Measurements from ENCODE around the gene STK17A. TPM values are rescaled to one million over a fixed set of nuclear protein-coding genes. Genes with fewer than 3 reads are reported as not detected.

The STK17A gene
- total RNA-seq, 1 experiment from 2014 or later, result 21.3 TPM

GRCh38 chr7:43553999-43554398 is 28.9 kb upstream of the STK17A start:
- no peak for DNase-seq (ENCODE audit: low read depth, low spot score)
- TF ChIP-seq POLR2AphosphoS5 (IDR thresholded peaks at IDR 0.05; ENCODE audit: low read depth, low read length) (no peak), TCF7L2 (IDR thresholded peaks at IDR 0.05; ENCODE audit: low read depth, low read length) (no peak), CTCF (IDR thresholded peaks at IDR 0.05) (no peak), REST (IDR thresholded peaks at IDR 0.05; ENCODE audit: insufficient read depth in 1 of 2, low read depth in 2 of 2, low read length in 1 of 2) (no peak), SIN3A (IDR thresholded peaks at IDR 0.05; ENCODE audit: borderline replicate concordance, insufficient read depth, low read depth, low read length) (no peak)
- ATAC-seq, result no peak
- no peaks in the 10 kb centered on the region for H3K4me1 ChIP-seq (ENCODE audit: control insufficient read depth, insufficient read depth, low read length)
- CTCF ChIA-PET, result no interaction called here
- no peaks in the 10 kb centered on the region for H3K9me3 ChIP-seq (ENCODE audit: control insufficient read depth, insufficient read depth, low read depth, low read length)
- in situ Hi-C loops (cut with HindIII; ENCODE audit: low pct_unique_long_range_greater_than_20kb, low sequenced_read_pairs), result no loop called here
- H3K36me3 ChIP-seq (ENCODE audit: control insufficient read depth, insufficient read depth, low read length), result no peaks in the 10 kb centered on the region
- no peak overlapping the region for H3K27ac ChIP-seq (ENCODE audit: low read length)
- H3K27me3 ChIP-seq (ENCODE audit: control insufficient read depth, insufficient read depth, low read length), result peaks cover 24% of the 10 kb centered on the region
- BruUV-seq (replicated peaks), result no TSS peak
- no peak overlapping the region for H3K4me3 ChIP-seq (ENCODE audit: low read depth in 2 of 2, low read length in 2 of 2)
- POLR2A ChIA-PET, result no interaction called here
- intact Hi-C loops (cut with micrococcal nuclease; ENCODE audit: unreplicated experiment), result no loop called here

- TF ChIP-seq CTCF (IDR thresholded peaks at IDR 0.05), result no peak
- TF ChIP-seq TCF7L2 (IDR thresholded peaks at IDR 0.05; ENCODE audit: low read depth, low read length), result no peak
- no peak for TF ChIP-seq REST (IDR thresholded peaks at IDR 0.05; ENCODE audit: insufficient read depth in 1 of 2, low read depth in 2 of 2, low read length in 1 of 2)
- no peak for TF ChIP-seq SIN3A (IDR thresholded peaks at IDR 0.05; ENCODE audit: borderline replicate concordance, insufficient read depth, low read depth, low read length)
- no peak for TF ChIP-seq POLR2AphosphoS5 (IDR thresholded peaks at IDR 0.05; ENCODE audit: low read depth, low read length)
- H3K4me1 ChIP-seq (ENCODE audit: control insufficient read depth, insufficient read depth, low read length), result no peaks in the 10 kb centered on the region
- CTCF ChIA-PET, result no interaction called here
- in situ Hi-C loops (cut with HindIII; ENCODE audit: low pct_unique_long_range_greater_than_20kb, low sequenced_read_pairs), result no loop called here
- POLR2A ChIA-PET, result no interaction called here
- H3K27ac ChIP-seq (ENCODE audit: low read length), result no peak overlapping the region
- ATAC-seq (no peak), DNase-seq (ENCODE audit: low read depth, low spot score) (no peak)
- no peaks in the 10 kb centered on the region for H3K9me3 ChIP-seq (ENCODE audit: control insufficient read depth, insufficient read depth, low read depth, low read length)
- BruUV-seq (replicated peaks), result no TSS peak
- no peaks in the 10 kb centered on the region for H3K36me3 ChIP-seq (ENCODE audit: control insufficient read depth, insufficient read depth, low read length)
- peaks cover 27% of the 10 kb centered on the region for H3K27me3 ChIP-seq (ENCODE audit: control insufficient read depth, insufficient read depth, low read length)
- intact Hi-C loops (cut with micrococcal nuclease; ENCODE audit: unreplicated experiment), result no loop called here
- H3K4me3 ChIP-seq (ENCODE audit: low read depth in 2 of 2, low read length in 2 of 2), result no peak overlapping the region
Measured at GRCh38 chr7:43554423-43554822, 28.5 kb upstream of the STK17A start.
